HEK293 (cell line): Measurements from ENCODE around the gene PCK1.

Experiments used
- CTCF ChIA-PET: fragments of 350-600 bp; formaldehyde crosslinking; extraction: SDS; loops from one replicate; lab custom pipeline; 2021; ENCODE audit warnings: antibody characterized with exemption; lab: Yijun Ruan, JAX
- POLR2A ChIA-PET: fragments of 300-600 bp; formaldehyde crosslinking; extraction: SDS; loops from one replicate; lab custom pipeline; 2020; ENCODE audit warnings: antibody characterized with exemption, inconsistent platforms; lab: Yijun Ruan, JAX
- H3K27ac ChIP-seq: fragments of 200-500 bp; sonication (Bioruptor generic); 2 replicates; pipeline ENCODE4 v1.5.1; 2014; ENCODE audit warnings: low read depth, low read length, control low read depth, inconsistent platforms; ENCODE audit errors: extremely low read depth
- H3K36me3 ChIP-seq, 2 experiments: fragments of 200-500 bp in 1 of 2; sonication (Bioruptor generic) in 1 of 2; 1 replicate in 1 of 2; 2 replicates in 1 of 2; pipeline ENCODE4 v1.5.1; 2014 to 2017; ENCODE audit warnings: inconsistent platforms in 2 of 2, low read length in 2 of 2; ENCODE audit not compliant: control insufficient read depth in 2 of 2, insufficient read depth in 1 of 2
- H3K4me1 ChIP-seq: fragments of 200-500 bp; sonication (Bioruptor generic); 2 replicates; pipeline ENCODE4 v1.5.1; 2014; ENCODE audit warnings: mild to moderate bottlenecking, low read length, inconsistent platforms; ENCODE audit not compliant: control insufficient read depth, insufficient read depth
- H3K4me3 ChIP-seq: 2 replicates; pipeline ENCODE4 v1.5.1; 2011; ENCODE audit warnings: low read depth, mild to moderate bottlenecking, control low read depth, low read length, moderate library complexity
- H3K9me3 ChIP-seq: fragments of 200-500 bp; sonication (Bioruptor generic); 2 replicates; pipeline ENCODE4 v1.5.1; 2014; ENCODE audit warnings: low read depth, low read length, inconsistent platforms; ENCODE audit not compliant: control insufficient read depth, insufficient read depth
- EGR2 ChIP-seq: fragments of 450-650 bp; formaldehyde crosslinking; IDR thresholded peaks from 2 replicates; pipeline ENCODE4 v1.5.1; 2016; ENCODE audit warnings: low read depth, missing biosample characterization, missing genetic modification characterization
- IKZF3 ChIP-seq: fragments of 450-650 bp; IDR thresholded peaks from 2 replicates; pipeline ENCODE4 v1.5.0; 2018; ENCODE audit warnings: missing biosample characterization, mild to moderate bottlenecking, missing genetic modification characterization, moderate library complexity
- KLF7 ChIP-seq: fragments of 450-650 bp; formaldehyde crosslinking; IDR thresholded peaks from 2 replicates; pipeline ENCODE4 v1.5.1; 2016; ENCODE audit warnings: missing biosample characterization, missing genetic modification characterization, borderline replicate concordance
- MZF1 ChIP-seq: fragments of 450-650 bp; formaldehyde crosslinking; IDR thresholded peaks from 2 replicates; pipeline ENCODE4 v1.5.1; 2017; ENCODE audit warnings: missing biosample characterization, missing genetic modification characterization, borderline replicate concordance
- OVOL3 ChIP-seq: fragments of 450-650 bp; formaldehyde crosslinking; IDR thresholded peaks from 2 replicates; pipeline ENCODE4 v1.5.1; 2016; ENCODE audit warnings: missing biosample characterization, missing genetic modification characterization
- PRDM6 ChIP-seq: fragments of 450-650 bp; formaldehyde crosslinking; IDR thresholded peaks from 2 replicates; pipeline ENCODE4 v1.5.1; 2017; ENCODE audit warnings: missing biosample characterization, missing genetic modification characterization
- ZBTB6 ChIP-seq: fragments of 450-650 bp; formaldehyde crosslinking; IDR thresholded peaks from 2 replicates; pipeline ENCODE4 v1.5.1; 2017; ENCODE audit warnings: missing biosample characterization, missing genetic modification characterization
- ZBTB7A ChIP-seq: fragments of 450-650 bp; formaldehyde crosslinking; IDR thresholded peaks from 2 replicates; pipeline ENCODE4 v1.5.1; 2016; ENCODE audit warnings: low read depth, missing biosample characterization, missing genetic modification characterization
- ZFHX2 ChIP-seq: fragments of 450-650 bp; formaldehyde crosslinking; conservative IDR thresholded peaks from 2 replicates; pipeline ENCODE4 v1.5.1; 2016; ENCODE audit warnings: missing biosample characterization, missing genetic modification characterization
- ZNF114 ChIP-seq: fragments of 450-650 bp; formaldehyde crosslinking; IDR thresholded peaks from 2 replicates; pipeline ENCODE4 v1.5.0; 2017; ENCODE audit warnings: missing biosample characterization, missing genetic modification characterization
- ZNF18 ChIP-seq: fragments of 450-650 bp; formaldehyde crosslinking; IDR thresholded peaks from 2 replicates; pipeline ENCODE4 v1.5.1; 2016; ENCODE audit warnings: missing biosample characterization, missing genetic modification characterization
- ZNF391 ChIP-seq: fragments of 450-650 bp; formaldehyde crosslinking; IDR thresholded peaks from 2 replicates; pipeline ENCODE4 v1.5.1; 2016; ENCODE audit warnings: low read depth, missing biosample characterization, missing genetic modification characterization, borderline replicate concordance
- ZNF514 ChIP-seq: fragments of 450-650 bp; formaldehyde crosslinking; IDR thresholded peaks from 2 replicates; pipeline ENCODE4 v1.5.1; 2016; ENCODE audit warnings: missing biosample characterization, missing genetic modification characterization
- ZNF549 ChIP-seq: fragments of 450-650 bp; IDR thresholded peaks from 2 replicates; pipeline ENCODE4 v1.5.1; 2018; ENCODE audit warnings: missing biosample characterization, missing genetic modification characterization, mild to moderate bottlenecking, inconsistent platforms, moderate library complexity
- ZNF585B ChIP-seq: fragments of 450-650 bp; formaldehyde crosslinking; IDR thresholded peaks from 2 replicates; pipeline ENCODE4 v1.5.1; 2016; ENCODE audit warnings: missing biosample characterization, missing genetic modification characterization
- ZNF610 ChIP-seq: fragments of 450-650 bp; formaldehyde crosslinking; IDR thresholded peaks from 2 replicates; pipeline ENCODE4 v1.5.1; 2016; ENCODE audit warnings: missing biosample characterization, missing genetic modification characterization, borderline replicate concordance
- ZNF664 ChIP-seq: fragments of 450-650 bp; formaldehyde crosslinking; IDR thresholded peaks from 2 replicates; pipeline ENCODE4 v1.5.1; 2016; ENCODE audit warnings: missing biosample characterization, missing genetic modification characterization
- ZNF777 ChIP-seq: fragments of 450-650 bp; formaldehyde crosslinking; IDR thresholded peaks from 2 replicates; pipeline ENCODE4 v1.5.1; 2017; ENCODE audit warnings: missing biosample characterization, missing genetic modification characterization, borderline replicate concordance
- ZNF843 ChIP-seq: fragments of 450-650 bp; formaldehyde crosslinking; IDR thresholded peaks from 2 replicates; pipeline ENCODE4 v1.5.1; 2016; ENCODE audit warnings: missing biosample characterization, missing genetic modification characterization
- ZSCAN23 ChIP-seq: fragments of 450-650 bp; formaldehyde crosslinking; IDR thresholded peaks from 2 replicates; pipeline ENCODE4 v1.5.1; 2016; ENCODE audit warnings: missing biosample characterization, missing genetic modification characterization
- TF ChIP-seq, protein P1 (sequence below): fragments of 450-650 bp; formaldehyde crosslinking; IDR thresholded peaks from 2 replicates; pipeline ENCODE4 v1.5.1; 2016; ENCODE audit warnings: missing biosample characterization, missing genetic modification characterization
- TF ChIP-seq, protein P2 (sequence below): fragments of 450-650 bp; formaldehyde crosslinking; IDR thresholded peaks from 2 replicates; pipeline ENCODE4 v1.5.1; 2016; ENCODE audit warnings: missing biosample characterization, missing genetic modification characterization

Gene PCK1

GRCh38 chr20:57598060-57598459 lies 37.1 kb downstream of the PCK1 start (continued):
- TF ChIP-seq, protein P1, sequence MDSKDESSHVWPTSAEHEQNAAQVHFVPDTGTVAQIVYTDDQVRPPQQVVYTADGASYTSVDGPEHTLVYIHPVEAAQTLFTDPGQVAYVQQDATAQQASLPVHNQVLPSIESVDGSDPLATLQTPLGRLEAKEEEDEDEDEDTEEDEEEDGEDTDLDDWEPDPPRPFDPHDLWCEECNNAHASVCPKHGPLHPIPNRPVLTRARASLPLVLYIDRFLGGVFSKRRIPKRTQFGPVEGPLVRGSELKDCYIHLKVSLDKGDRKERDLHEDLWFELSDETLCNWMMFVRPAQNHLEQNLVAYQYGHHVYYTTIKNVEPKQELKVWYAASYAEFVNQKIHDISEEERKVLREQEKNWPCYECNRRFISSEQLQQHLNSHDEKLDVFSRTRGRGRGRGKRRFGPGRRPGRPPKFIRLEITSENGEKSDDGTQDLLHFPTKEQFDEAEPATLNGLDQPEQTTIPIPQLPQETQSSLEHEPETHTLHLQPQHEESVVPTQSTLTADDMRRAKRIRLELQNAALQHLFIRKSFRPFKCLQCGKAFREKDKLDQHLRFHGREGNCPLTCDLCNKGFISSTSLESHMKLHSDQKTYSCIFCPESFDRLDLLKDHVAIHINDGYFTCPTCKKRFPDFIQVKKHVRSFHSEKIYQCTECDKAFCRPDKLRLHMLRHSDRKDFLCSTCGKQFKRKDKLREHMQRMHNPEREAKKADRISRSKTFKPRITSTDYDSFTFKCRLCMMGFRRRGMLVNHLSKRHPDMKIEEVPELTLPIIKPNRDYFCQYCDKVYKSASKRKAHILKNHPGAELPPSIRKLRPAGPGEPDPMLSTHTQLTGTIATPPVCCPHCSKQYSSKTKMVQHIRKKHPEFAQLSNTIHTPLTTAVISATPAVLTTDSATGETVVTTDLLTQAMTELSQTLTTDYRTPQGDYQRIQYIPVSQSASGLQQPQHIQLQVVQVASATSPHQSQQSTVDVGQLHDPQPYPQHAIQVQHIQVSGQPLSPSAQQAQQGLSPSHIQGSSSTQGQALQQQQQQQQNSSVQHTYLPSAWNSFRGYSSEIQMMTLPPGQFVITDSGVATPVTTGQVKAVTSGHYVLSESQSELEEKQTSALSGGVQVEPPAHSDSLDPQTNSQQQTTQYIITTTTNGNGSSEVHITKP (tag by site-specific recombination): no peak
- TF ChIP-seq ZNF777 (tag by site-specific recombination): no peak
- TF ChIP-seq ZNF843: no peak
- TF ChIP-seq ZNF514 (tag by site-specific recombination): no peak
- TF ChIP-seq ZNF391 (tag by site-specific recombination): no peak
- TF ChIP-seq MZF1 (tag by site-specific recombination): no peak
- TF ChIP-seq ZNF610: no peak
- no peak for TF ChIP-seq ZBTB7A (tag by site-specific recombination)
- no peak for TF ChIP-seq KLF7 (tag by site-specific recombination)
- TF ChIP-seq ZNF549: no peak
- no peak for TF ChIP-seq ZNF664
- TF ChIP-seq ZBTB6 (tag by site-specific recombination): no peak
- TF ChIP-seq ZNF114 (tag by site-specific recombination): no peak
- no peak for TF ChIP-seq PRDM6 (tag by site-specific recombination)

- Histone ChIP-seq H3K4me1 (no peaks in the 10 kb centered on the region), H3K36me3 (no peaks in the 10 kb centered on the region), H3K27ac (no peak overlapping the region)
- CTCF ChIA-PET: interaction anchor here (0.6 to 7.1 kb wide), 8 partner anchors 11 to 1886 kb away, joined by 3 to 94 read pairs (median 4); no protein-coding TSS in a partner anchor
- no peak for TF ChIP-seq IKZF3
- TF ChIP-seq EGR2 (tag by site-specific recombination): 0 out of 2 replicates have a peak, but pooled peaks have one; percentile 29
- TF ChIP-seq ZSCAN23: no peak
- no peak for TF ChIP-seq ZNF18 (tag by site-specific recombination)
- TF ChIP-seq, protein P2, sequence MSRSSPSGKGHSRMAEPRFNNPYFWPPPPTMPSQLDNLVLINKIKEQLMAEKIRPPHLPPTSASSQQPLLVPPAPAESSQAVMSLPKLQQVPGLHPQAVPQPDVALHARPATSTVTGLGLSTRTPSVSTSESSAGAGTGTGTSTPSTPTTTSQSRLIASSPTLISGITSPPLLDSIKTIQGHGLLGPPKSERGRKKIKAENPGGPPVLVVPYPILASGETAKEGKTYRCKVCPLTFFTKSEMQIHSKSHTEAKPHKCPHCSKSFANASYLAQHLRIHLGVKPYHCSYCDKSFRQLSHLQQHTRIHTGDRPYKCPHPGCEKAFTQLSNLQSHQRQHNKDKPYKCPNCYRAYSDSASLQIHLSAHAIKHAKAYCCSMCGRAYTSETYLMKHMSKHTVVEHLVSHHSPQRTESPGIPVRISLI (tag by site-specific recombination): no peak
- peak; percentile 50 for TF ChIP-seq ZFHX2 (tag by site-specific recombination)
- no peak for TF ChIP-seq ZNF585B (tag by site-specific recombination)
- no peak for TF ChIP-seq OVOL3 (tag by site-specific recombination)
- TF ChIP-seq, all 188 proteins: peak for 2
- no peaks in the 10 kb centered on the region for H3K9me3 ChIP-seq
- H3K4me3 ChIP-seq: no peak overlapping the region
- POLR2A ChIA-PET: interaction anchor here (0.5 kb wide), 1 partner anchor 1221 kb away, joined by 3 read pairs; no protein-coding TSS in a partner anchor
Observed at GRCh38 chr20:57598491-57598890, 37.6 kb downstream of the PCK1 start.
